HG03066 (cell line): Measurements from ENCODE around the gene OR51M1.
A peak's percentile ranks its signal among the peaks of the same experiment; 100 is the strongest.

Experiments used
- ATAC-seq: cut with Tn5 transposase; IDR thresholded peaks from one replicate; pipeline ENCODE4 v1.9.1; 2021; ENCODE audit warnings: low read depth; ENCODE audit not compliant: unreplicated experiment

OR51M1 gene

DNA sequence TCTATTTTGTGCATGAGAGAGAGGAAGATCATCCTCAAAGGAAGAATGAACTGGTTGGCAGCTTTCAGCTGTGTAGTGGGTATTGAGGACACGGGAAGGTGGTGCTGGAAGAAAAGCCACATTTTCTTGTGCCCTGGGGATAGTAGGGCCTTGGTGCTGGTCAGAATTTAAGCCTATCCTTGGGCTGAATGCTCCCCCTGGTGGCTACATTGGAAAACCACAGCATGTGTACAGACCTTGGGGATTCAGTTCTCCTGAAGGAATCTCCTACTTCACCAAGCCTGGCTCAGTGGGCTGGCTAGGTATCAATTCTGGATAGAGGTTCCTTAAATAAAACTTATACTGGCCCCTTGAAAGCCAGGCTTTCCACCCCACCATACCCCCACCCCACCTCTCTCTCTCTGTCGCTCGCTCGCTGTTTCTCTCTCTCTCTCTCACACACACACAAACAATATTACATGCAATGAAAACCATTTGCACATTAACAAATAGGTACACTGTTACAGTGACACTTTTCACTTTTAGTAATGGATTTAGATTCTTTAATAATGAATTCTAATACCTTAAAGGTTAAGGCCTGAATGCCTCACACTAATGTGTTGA is 2.8 kb upstream of the OR51M1 start:
- ATAC-seq, result peak; percentile 98

DNA sequence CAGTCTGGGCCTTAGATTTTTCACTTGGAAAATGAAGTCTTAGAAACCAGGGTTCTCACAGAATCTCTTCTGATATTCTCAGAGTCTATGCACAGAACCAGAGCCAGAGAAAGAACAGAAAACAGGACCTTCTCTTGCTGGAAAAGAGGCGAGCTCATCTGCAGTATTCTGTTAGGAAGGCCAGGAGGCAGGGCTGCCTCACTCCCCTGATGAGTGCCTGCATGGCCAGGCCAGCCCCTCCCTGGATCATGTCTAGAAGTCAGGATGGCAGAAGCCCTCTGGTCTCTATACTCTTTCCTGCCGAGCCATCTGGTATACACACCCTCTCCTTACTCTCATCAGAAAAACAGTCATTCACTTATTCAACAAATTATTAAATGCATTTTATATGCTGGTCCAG is 723 bp downstream of the OR51M1 start:
- no peak for ATAC-seq

DNA sequence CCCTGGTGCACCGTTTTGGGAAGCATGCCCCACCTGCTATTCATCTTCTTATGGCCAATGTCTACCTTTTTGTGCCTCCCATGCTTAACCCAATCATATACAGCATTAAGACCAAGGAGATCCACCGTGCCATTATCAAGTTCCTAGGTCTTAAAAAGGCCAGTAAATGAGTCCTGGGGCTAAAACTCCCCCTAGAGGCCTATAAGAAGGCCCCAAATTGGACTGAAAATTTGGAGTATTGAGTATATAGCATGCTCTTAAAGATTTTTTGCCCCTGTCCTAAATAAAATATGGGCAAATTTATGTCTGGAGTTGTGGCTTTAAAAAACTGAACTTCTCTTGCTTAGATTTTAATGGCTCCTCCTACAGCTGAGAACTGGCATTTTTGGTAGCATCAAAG is 6.6 kb downstream of the OR51M1 start:
- no peak for ATAC-seq

DNA sequence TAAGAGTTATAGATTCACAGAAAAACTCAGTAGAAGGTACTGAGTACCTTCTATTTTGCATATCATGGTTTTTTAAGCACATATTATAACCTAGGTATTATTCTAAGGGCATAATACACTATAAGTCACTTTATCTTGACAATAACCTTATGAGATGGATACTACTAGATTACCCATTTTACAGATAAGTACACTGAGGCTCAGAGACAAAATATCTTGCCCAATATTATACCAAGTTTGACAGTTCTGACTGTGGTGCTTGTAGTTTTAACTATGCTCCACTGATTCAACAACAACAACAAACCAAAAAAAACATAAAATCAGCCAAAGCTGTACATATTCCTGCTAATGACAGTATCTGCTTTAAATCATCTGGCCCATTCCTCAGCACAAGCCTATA is 10.5 kb downstream of the OR51M1 start:
- no peak for ATAC-seq

DNA sequence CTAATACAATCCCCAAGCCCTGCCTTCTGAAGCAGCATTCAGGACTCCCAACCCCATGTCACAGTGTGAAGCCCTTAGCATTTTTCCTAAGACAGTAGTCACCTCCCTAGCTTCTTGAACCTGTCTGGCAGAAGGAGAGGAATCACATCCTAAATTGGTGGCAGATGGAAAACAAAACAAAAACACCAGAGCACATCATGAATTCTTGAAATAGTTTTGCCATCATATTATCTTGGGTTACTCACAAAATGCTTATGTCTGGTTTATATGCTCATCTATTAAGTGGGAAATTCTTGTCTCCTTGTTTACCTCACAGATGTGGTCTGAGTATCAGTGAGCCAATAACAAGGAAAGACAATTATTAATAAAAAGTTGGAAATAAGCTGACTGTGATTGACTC is 15.3 kb downstream of the OR51M1 start:
- ATAC-seq, result no peak

DNA sequence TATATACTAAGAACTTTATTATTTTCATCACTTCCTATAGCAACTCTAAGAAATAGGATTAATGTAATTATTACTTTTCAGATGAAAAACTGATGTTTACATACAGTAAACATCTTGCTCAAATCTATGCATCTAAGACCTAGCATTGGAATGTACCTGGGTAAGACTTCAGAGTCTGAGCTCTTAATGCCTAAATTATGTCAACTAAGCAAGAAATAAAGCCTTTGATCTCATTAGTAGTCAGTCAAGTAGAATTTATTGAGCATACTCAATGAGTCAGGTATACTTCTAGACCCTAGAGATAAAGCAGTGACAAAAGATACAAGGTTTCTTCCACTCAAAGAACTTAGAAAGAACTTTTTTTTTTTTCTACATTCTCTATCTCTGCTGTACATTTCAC is 21.6 kb downstream of the OR51M1 start:
- no peak for ATAC-seq

DNA sequence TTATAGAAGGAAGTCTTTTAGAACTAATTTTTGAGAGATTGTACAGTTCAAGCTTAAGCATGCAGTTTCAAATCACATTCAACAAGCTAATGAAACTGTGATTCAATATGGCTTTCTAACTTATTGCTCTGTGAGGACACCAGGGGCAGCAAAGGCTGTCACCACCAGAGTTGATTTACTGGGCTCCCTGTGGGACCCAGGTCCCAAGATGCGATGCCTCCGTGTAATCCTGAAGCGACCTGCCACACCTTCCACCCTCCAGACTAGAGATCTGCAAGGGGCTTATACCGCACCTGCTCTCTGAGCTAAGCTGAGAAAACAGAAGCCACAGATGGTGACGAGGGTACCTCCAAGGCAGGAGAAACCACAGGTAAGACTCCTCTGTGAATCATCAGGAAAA is 37.4 kb downstream of the OR51M1 start:
- no peak for ATAC-seq

DNA sequence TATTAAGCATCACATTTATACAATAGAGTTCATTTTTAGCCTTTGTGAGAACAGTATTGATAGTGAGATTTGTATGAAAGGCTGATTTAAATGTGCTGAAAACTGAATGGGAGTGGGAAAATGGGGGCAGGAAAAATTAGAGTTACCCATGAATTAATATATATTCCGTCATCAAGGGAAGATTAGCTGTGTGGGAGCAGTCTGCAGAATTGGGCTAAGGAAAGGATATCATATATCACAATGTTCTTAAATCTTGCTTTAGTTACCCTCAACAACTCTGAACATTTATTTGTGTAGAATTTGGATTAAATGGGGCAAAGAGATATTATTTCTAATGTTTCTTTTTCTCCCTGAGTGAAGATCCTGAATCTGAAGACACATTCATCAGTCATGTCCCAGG is 38.2 kb downstream of the OR51M1 start, which contains the start of gene OR51Q1:
TSS of gene OR51Q1 (plus strand) at position 301 of the 400 bp plus-strand sequence. CDS start at position 391, 90 bp downstream.
- no peak for ATAC-seq

DNA sequence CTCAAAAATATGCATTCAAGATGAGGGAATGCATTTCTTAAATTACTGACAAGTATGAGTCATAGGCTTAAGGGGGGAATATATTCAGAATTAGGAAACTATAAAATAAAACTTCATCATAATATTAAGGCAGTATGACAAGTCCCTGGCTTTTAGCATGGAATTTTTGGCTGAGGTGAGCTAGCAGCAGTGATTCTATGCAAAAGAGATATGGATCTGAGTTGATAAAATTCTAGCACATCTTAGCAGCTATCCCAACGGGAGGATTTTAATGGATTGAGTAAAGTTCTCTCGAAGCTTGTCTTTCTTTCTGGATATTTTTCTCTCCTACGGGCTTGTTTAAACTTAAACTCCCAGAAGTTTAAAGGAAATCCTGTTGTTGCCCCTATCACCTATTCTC is 39.5 kb downstream of the OR51M1 start:
- ATAC-seq, result no peak

DNA sequence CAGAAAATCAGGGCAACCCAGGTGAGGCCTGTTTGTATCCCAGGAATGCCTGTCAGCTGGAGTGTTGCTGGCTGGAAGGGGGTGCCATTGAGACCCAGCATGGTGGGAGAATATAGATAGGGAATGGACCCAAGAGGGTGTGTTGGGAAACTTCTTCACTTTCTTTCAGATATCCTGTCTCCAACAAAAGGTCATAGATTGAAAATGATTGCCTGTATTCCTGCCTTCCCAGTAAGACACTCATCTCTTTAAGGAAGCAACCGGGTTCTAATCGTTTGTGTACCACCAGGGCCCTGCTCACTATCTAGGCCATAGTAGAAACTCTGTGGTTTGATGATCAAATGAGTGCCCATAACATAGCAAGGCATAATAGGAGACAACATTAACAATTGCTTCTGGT is 57.8 kb downstream of the OR51M1 start, which contains the start of gene OR51I1:
TSS of gene OR51I1 (minus strand) at position 101 of the 400 bp plus-strand sequence. CDS start at position 101, 0 bp downstream.
- no peak for ATAC-seq
